Bronchial epithelial cell (primary cell): ENCODE data around the gene PEDS1. TPM values are rescaled to one million over a fixed set of nuclear protein-coding genes. Genes with fewer than 3 reads are reported as not detected.
"Not testable (repeated sequence)": the region's sequence is repeated elsewhere in the genome, so short reads cannot be mapped to it uniquely, and the experiment has no call there.

Source experiments
- DNase-seq: peaks from one replicate; pipeline ENCODE4 v3.0.0-alpha.2; 2010; ENCODE audit warnings: low read depth
- FAIRE-seq: peaks from 2 replicates; lab custom pipeline; 2011; peaks lifted over from hg19 to GRCh38; lab: Jason Lieb, UNC
- H3K27me3 ChIP-seq: 2 replicates; pipeline ENCODE4 v1.5.1; 2011; ENCODE audit warnings: low read length; ENCODE audit not compliant: control insufficient read depth, insufficient read depth
- H3K36me3 ChIP-seq: 2 replicates; pipeline ENCODE4 v1.5.1; 2011; ENCODE audit warnings: low read length; ENCODE audit not compliant: control insufficient read depth, insufficient read depth
- H3K4me3 ChIP-seq: 2 replicates; pipeline ENCODE4 v1.5.1; 2011; ENCODE audit warnings: mild to moderate bottlenecking, low read depth, low read length, control low read depth
- total RNA-seq: library from RNA; depleted of rRNA; stranded (reverse); fragments of >200 nt; gene quantifications from 2 replicates; pipeline ENCODE4 v1.2.1, GENCODE V29; 2014
- TF ChIP-seq, protein P1 (sequence below): IDR thresholded peaks from 2 replicates; pipeline ENCODE4 v1.5.1; 2011; ENCODE audit warnings: mild to moderate bottlenecking, moderate library complexity, low read length, control low read depth, inconsistent platforms; ENCODE audit not compliant: insufficient read depth, severe bottlenecking

Gene PEDS1
- 9.7 and 16.9 TPM in 2 replicates for total RNA-seq

DNA sequence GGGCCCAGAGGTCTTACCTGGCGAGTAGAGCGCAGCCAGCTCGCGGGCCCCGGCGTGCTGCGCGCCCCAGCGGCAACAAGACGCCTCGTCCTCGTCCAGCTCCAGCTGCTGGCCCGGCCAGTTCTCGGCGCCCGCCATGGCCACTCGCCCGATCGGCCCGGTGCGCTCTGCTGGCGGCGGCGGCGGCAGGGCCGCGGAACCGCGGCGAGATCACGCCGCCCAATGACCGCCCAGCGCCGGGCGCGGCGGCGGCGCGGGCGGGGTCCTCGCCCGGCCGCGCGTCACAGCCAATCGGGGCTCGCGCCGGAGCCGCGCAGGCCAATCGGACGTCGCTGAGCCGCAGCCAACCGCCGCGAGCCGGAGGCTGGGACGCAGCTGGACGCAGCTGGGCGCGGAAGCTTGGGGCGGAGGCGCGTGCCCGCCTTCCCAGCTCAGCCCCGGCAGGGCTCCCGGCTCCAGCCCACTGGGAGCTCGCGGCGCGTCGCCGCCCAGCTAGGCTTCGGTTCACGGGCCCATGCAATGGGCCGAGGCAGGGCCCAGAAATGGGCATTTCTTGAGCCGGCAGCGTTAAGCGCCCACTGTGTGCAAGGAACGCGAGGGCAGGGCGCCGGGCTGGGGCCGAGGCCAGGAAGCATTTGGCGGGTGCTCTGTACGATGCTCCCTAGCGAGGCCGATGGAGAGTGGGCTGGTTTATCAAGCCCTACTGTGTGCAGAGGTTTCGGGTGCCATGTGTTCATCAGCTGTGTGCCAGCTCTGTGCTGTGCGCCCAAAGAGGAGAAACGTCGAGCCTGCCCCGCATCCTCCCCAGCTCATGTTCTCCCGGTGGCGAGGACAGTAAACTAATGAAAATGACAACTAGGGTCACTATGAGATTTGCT, at the start of gene PEDS1:
PEDS1 (minus strand) TSS at position 224 of the 878 bp plus-strand sequence; CDS start at position 138, 86 bp downstream.
- H3K4me3 ChIP-seq, result peak within 1 kb of the TSS; percentile 88
- H3K27me3 ChIP-seq, result no peaks in the 10 kb centered on the region
- DNase-seq (peak; percentile 77), FAIRE-seq (no peak)
- peaks cover 3% of the 10 kb centered on the region for H3K36me3 ChIP-seq
- TF ChIP-seq, protein P1, sequence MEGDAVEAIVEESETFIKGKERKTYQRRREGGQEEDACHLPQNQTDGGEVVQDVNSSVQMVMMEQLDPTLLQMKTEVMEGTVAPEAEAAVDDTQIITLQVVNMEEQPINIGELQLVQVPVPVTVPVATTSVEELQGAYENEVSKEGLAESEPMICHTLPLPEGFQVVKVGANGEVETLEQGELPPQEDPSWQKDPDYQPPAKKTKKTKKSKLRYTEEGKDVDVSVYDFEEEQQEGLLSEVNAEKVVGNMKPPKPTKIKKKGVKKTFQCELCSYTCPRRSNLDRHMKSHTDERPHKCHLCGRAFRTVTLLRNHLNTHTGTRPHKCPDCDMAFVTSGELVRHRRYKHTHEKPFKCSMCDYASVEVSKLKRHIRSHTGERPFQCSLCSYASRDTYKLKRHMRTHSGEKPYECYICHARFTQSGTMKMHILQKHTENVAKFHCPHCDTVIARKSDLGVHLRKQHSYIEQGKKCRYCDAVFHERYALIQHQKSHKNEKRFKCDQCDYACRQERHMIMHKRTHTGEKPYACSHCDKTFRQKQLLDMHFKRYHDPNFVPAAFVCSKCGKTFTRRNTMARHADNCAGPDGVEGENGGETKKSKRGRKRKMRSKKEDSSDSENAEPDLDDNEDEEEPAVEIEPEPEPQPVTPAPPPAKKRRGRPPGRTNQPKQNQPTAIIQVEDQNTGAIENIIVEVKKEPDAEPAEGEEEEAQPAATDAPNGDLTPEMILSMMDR, result no peak

DNA sequence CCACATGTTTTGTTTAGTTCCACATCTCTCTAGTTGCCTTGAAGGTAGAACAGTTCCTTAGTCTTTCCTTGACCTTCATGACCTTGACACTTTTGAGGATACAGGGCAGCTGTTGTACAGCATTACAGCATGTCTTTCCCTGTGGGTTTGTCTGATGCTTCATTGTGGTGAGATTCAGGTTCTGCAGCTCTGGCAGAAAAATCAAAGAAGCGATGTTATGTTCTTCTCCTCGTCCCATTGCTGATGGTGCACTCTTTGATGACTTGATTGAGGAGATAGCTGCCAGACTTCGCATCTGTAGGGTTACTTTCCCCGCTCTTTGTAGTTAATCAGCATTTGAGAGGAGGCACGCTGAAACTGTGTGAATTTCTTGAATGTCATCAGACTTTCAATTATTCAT, 49.2 kb upstream of the PEDS1 start:
- H3K4me3 ChIP-seq, result no peak overlapping the region
- H3K27me3 ChIP-seq, result no peaks in the 10 kb centered on the region
- FAIRE-seq, result no peak
- DNase-seq, result no peak
- H3K36me3 ChIP-seq, result no peaks in the 10 kb centered on the region
- TF ChIP-seq, protein P1, result no peak

DNA sequence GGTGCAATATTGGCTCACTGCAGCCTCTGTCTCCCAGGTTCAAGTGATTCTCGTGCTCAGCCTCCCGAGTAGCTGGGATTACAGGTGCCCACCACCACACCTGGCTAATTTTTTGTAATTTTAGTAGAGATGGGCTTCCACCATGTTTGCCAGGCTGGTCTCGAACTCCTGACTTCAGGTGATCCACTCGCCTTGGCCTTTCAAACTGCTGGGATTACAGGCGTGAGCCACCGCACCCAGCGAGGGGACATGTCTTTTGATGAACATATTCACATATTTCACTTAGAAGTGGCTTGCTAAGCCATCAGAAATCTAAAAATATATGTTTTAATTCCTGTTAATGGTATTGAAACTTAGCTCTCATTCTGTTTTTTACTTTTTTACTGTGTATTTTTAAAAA, 48.2 kb upstream of the PEDS1 start:
- H3K27me3 ChIP-seq, DNase-seq, H3K36me3 ChIP-seq, H3K4me3 ChIP-seq, FAIRE-seq: not testable (repeated sequence)

DNA sequence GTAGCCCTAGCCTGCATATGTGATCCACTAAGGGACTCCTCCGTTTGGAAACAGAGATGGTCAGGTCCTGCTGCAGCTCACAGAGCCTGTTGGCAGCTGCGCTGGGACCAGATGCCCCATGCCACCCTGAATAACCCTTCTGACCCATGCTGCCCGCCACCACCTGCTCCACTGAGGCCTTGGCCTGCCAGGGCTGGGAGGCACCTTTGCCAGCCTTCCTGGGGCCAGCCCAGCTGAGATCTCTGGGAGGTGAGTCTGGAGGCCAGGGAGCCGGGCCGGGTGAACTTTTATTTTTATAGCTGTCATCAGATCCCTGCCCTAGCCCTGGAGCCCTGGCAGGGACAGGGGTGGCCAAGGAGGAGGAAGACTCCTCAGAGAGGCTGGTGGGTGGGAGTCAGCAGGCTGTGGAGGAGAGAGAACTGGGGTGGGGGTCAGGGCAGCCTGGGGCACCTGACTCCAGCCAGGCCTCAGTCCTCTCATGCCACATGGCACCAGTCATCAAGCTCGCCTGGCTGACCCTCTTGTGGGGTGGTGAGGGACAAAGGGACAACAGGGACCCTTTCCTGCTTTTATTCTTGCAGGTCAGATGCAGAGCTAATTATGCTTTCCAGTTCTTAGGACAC, 47.1 kb upstream of the PEDS1 start:
- TF ChIP-seq, protein P1, result no peak
- DNase-seq, result no peak
- FAIRE-seq, result no peak
- H3K36me3 ChIP-seq, result no peaks in the 10 kb centered on the region
- H3K4me3 ChIP-seq, result no peak overlapping the region
- H3K27me3 ChIP-seq, result no peaks in the 10 kb centered on the region

DNA sequence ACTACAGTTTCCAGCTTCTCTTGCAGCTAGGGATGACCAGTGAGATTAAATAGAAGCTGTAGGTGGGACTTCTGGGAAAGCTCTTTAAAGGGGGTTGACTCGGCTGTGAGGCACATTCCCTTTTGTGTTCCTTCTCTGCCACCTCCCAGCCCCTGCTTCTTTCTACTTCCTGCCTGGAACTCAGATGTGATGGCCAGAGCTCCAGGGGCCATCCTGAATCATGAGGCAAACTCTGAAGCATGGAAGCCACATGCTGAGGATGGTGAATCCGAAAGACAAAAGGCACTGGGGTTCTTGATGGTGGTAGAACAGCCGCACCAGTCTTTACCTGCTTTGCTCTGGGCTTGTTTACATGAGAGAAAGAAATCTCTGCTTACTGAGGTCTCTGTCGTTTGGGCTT, 46.2 kb upstream of the PEDS1 start:
- H3K27me3 ChIP-seq, result no peaks in the 10 kb centered on the region
- H3K36me3 ChIP-seq, result no peaks in the 10 kb centered on the region
- FAIRE-seq (no peak), DNase-seq (no peak)
- H3K4me3 ChIP-seq, result no peak overlapping the region
- TF ChIP-seq, protein P1, result no peak

DNA sequence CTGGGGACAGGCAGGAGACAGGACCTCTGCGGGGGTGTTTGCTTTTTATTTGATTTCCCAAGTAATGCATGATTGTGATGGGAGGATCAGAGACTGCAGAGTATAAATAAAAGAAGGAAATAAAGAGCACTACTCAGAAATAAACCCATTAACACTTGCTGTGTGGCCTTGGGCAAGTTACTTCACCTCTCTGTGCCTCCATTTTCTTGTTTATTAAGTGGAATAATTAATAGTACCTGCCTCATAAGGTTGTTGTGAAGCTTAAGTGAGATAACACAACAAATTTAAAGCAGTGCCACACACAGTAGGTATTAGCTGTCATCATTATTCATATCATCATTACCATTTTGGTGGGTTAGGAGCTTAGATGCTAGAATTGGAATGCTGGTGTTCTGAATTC, 45.2 kb upstream of the PEDS1 start:
- no peaks in the 10 kb centered on the region for H3K27me3 ChIP-seq
- H3K4me3 ChIP-seq, result no peak overlapping the region
- TF ChIP-seq, protein P1, result no peak
- FAIRE-seq, result no peak
- DNase-seq, result no peak
- no peaks in the 10 kb centered on the region for H3K36me3 ChIP-seq
